ENCODE results near the gene WDR54.
"Not testable (repeated sequence)": the region's sequence is repeated elsewhere in the genome, so short reads cannot be mapped to it uniquely, and the experiment has no call there.

WDR54 gene

DNA sequence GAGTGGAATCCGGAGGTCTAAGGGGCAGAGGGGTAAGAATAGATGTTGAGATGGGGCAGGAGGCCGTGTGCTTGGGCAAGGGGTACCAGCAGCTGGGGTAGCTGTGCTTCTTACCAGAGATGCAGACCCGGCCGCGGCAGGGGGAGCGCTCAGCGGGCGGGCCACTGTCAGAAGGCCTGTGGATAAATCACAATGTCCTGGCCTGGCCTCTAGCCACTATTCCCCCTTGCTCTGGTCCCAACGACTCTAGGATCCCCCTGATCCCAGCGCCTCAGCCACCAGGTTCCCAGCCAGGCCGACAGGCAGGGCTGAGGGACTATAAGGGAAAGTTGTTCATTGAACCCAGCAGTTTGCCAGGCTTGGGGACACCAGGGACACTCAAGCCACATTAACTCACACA lies 9.0 kb downstream of the WDR54 start:
- no peak for DNase-seq

DNA sequence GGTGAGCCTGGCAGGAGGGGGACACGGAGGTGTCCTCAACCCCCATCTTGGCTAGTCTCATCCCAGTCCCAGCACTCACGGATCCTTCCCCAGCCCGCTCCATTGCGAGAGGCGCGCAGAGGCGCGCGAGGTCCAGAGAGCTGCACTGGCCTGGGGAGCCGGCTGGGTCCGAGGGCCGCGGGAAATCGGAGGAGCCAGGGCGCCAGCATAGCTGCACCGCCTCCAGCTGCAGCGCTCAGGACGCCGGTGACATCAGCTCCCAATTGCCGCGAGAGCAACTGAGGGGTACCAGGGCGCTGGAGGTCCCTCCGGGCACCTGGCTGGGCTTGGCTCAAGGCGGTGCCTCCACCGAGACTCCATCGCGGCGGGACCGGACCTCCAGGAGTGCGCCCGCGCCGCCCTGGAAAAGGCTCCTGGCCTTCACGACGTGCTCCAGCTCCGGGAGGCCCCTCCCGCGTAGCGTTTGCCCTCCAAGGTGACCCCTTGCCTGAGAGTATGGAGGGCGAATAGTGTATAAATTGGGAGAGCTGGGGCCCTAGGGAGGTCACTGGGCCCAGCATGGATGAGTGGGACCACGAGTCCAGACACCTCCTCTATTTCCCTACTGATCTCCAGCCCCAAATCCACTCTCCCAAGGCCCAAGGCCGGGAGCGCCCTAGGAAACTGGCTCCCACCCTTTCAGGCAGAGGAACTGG lies 14.7 kb downstream of the WDR54 start:
- DNase-seq, result no peak

DNA sequence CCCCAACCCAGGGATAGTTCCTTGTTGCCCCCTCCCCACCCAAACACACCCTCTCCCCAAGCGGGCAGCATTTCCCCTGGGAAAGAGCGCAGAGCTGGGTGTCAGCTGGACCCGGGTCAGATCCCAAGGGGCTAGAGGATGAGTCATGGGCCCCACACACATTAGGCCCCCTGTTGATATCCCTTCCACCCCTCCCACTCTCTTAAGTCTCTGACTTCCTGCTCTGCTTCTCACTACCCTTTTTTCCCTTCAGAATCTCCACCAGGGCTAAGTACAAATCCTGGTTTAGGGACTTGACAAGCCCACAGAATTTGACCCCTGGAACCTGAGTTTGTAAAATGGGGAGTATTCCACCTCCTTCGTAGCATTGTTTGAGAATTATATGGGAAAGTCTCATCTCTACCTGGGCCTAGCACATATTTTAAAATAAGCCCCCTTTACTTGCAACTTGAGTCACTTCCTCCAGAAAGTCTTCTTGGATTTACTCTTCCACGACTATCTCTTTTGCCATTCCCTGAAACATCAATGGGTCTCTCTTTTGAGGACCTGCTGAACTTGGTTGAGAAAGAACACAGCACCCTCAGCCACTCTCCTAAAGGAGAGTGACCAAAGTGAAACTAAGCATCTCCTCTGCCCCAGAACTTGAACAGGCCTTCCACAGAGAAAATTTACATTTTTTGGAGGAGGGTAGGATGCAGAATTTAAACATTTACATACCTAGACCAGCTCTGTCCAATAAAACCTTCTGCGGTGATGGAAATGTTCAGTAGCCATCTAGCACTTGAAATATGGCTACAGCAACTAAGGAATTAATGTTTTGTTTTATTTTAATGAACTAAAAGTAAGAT lies 15.5 kb downstream of the WDR54 start:
- DNase-seq, result no peak

DNA sequence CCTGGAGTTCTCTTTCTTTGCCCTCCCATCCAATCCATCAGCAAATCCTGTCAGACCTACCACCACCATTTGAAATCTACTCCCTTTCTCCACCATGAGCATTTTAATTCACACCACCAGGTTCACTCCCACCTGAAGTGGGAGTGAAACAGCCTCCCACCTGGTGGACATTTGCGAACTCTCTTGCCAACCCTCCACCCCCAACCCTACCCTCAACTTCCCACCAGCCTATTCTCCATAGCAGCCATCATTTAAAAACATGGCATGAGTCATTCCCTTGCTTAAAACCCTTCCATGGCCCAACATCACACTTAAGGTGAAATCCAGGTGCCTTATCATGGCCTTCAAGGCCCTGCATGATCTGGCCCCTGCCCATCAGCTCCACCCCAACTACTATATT lies 16.7 kb downstream of the WDR54 start:
- no peak for DNase-seq

DNA sequence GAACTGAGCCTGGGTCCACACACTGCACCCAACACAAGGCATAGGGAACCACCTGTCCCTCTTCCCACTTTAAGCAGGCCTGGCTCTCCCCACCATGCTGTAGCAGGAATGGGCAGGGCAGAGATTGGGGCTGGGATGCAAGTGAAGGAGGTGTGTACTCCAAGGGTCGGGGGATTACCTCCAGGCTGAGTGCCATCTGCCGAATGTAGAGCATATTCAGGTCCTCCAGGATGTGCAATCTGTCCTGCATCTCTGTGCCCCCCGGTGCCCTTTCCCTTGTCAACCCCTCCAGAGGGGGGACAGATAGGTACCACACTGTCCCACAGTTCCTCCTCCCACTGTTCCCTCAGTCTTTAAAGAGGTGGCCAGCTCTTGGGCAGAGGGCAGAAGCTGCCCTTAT lies 17.8 kb downstream of the WDR54 start:
- no peak for DNase-seq

DNA sequence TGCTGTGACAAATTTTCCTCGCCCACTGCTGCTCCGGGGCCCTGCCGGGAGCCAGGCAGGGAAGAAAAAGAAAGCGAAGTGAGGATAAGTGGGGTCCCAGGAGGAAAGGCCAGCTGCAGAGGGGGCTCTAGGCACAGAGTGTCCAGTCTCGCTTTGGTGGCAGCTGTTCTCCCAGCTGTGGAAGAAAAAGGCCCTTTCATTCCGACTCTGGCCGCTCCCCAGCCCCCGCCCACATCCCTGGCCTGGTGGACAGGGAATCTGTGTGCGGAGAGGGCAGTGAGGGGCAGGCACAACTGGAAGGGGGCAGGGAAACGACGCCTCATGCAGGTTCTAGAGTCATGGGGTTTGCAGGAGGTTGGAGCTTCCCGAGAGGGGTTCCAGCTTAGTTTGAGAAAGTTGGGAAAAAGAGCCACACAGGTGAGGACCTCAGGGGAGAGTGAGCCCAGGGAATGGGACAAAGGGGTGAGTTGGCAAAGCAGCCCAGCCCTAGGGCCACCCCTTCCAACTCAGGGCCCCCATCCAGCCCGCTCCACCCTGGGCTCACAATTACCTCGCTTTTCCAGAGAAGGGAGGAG lies 18.4 kb downstream of the WDR54 start:
- peak in 1 of 2 experiments; percentile 45 for DNase-seq

DNA sequence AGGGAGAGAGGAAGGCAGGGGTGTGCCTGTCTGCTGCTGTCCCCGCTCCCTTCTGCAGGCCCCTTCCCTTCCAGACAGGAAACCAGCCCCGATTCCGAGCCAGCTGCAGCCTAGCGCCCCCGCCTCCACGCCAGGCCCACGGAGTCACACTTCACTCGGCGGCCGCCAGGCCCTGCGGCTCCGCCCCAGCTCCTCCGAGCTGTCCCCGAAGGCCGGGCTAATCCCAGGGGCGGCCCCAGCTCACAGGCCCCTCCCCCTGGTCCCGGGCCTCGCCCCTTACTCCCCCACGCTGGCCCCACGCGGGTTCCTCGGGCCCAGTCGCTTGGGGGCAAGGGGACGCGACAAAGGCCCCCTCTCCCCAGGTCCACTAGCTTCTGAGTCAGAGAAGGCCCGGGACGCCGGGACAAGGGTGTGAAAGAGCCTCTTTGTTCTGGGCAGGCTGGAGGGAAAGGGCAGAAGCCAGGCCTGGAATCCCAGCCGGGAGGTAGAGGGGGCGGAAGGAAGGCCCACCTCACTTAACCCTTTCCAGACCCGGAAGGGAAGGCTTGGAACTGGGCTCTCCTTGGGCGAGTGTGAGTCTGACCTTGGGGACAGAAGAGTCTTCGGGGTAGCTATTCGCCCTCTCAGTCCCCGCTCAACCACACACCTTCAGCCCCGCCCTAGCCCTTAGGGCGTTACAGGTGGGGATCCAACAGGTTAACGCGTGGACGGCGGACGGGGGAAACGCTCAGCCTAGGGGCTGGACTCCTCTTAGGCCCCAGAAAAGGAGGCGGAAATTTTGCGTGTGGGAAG lies 19.0 kb downstream of the WDR54 start:
- peak; percentile 78 to 92 for DNase-seq

DNA sequence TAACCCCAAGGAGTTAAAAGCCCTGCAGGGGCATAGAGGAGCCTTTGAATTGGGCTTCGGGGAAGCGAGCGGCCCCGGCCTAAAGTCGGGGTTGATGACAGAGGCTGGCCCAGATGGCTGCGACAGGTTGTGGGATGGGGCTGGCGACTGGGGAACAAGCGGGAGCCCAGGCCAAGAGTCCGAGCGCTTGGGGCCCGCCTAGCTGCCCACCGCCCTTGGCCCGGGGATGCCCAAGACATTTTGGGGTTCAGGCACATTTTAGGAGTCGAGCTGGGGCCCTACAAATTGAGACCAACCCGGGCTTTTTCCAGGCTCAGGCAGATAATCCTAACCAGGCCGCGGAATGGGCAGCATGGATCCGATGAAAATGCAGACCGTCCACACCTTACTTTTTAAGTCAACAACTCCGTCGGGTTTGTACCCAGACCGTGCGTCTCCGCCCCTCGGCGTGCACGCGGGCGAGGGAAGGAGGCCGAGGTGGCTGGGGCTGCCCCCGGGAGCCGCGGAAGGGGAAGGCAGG lies 19.7 kb downstream of the WDR54 start:
- no peak for DNase-seq

DNA sequence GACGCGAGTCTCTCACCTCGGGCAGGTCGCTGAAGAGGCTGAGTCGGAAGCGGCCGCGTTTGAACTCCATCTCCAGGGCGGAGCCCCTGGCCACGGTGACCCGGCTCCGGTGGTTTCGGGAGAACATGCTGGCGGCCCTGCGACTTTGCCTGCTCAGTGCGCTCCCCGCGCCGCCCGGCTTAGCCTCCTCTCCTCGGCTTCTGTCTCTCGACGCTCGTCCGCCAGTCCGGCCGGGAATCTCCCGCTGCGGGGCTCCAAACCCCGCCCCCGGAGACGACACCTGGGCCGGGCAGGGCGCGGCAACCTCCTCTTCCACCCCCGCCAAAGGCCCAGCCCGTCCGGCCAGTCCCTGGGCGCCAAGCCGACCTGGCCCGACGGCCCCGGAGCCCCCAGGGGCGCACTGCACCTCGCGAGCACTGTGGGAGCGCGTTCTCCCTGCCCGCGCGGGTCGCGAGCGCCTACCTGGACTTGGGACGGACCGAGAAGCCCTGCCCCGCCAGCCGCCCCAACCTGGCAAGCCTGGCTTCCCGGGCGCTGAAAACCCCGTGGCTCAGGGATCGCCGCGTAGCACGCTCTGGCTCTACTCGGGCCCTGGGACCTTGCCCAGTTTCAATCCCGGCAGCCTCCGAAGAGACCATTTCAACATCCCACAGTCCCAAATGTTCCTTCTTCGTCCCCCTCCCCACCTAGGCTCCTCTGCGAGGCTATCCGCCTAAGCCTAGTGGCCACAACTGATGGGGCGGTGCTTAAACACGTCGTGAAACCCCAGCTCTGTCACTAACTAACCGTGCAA lies 20.4 kb downstream of the WDR54 start, which contains the start of gene RTKN:
Gene RTKN (minus strand): TSS at position 248 of the 793 bp plus-strand sequence. CDS start 121 bp downstream, at position 127.
- DNase-seq, result peak; percentile 56 to 90

DNA sequence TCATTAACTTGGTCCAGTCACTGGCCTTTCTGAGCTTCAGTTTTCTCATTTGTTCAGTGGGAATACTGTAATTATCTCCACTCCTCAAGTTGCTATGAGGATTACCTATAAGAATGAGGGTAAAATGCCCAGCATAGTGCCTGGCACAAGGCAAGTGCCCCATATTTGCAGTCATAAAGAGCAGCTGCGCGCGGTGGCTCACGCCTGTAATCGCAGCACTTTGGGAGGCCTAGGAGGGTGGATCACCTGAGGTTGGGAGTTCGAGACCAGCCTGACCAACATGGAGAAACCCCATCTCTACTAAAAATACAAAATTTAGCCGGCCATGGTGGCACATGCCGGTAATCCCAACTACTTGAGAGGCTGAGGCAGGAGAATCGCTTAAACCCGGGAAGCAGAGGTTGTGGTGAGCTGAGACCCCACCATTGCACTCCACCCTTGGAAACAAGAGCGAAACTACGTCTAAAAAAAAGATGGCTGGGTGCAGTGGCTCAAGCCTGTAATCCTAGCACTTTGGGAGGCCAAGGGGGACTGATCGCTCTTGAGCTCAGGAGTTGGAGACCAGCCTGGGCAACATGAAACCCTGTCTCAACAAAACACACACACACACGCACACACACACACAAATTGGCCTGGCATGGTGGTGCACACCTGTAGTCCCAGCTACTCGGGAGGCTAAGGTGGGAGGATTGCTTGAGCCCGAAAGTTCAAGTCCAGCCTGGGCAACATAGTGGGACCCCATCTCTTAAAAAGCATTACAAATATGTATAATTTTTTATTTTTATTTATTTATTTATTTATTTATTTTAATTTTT lies 21.2 kb downstream of the WDR54 start:
- DNase-seq, result not testable (repeated sequence)

DNA sequence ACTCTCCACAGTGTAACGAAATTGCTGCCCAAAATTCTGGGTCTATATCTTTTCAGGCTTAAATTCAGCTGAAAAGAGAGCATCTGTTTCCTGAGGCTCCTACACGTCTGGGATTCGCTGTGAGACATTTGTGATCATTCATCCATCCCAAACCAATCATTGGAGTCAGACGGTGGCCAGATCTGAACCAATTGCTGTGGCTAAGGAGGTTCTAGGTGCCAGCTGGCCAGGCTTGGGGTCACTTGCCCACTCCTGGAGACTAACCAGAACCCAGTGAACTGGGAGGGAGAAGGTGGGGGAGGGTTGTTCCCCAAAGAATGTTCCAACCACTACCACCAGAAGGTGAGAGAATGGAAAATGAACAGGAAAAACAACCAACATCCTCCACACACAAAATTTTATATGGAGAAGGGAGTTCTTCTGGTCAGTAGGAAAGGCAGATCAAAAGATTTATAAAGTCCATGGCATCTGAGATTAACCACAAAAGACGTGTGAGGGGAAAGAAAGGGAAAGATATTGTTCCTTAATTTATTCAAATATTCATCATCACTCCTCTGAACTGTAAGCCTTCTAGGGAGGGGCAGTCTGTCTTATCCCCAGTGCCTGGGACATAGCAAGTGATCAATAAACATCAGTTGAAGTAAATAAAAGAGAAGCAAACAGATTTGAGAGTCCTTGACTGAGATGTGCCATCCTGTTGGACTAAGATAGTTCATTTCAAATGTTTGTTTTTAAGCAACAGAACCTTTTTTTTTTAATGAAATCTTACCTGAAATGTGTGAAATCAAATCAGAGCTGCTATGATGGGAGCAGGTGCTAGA lies 23.2 kb downstream of the WDR54 start:
- no peak for DNase-seq

DNA sequence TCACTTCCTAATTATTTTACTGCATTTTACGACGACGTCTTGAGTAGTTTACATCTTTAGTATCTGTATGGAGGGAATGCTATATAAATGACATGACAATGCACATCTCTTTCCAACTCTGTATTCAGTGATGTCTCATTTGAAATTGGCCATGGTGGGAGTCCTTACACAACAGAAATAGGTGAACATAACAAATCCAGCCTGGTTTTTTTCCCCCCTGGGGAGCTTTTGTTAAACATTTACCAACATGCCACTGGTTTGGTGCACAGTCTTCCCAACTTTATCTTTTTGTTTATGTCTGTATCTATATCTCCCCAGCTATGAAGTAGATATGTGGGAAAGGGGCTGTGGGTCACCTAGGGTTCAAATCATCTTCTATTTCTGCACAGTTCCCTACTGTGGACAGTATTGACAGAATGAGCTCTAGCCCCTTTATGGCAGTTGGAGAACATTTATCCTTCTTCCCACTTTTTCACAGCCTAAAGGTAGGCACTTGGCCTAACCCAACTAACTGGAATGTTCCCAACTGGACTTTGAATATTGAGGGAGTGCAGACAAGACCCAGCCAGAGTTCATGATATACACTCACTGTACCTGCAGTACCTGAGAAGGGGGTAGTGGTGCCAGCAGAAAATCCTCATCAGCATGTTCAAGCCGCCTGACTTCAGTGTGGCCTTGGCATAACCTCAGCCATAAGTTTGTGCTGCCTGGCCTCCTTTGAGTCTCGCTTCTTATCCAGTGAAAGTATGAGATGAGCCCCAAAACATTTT lies 25.9 kb downstream of the WDR54 start:
- no peak for DNase-seq

DNA sequence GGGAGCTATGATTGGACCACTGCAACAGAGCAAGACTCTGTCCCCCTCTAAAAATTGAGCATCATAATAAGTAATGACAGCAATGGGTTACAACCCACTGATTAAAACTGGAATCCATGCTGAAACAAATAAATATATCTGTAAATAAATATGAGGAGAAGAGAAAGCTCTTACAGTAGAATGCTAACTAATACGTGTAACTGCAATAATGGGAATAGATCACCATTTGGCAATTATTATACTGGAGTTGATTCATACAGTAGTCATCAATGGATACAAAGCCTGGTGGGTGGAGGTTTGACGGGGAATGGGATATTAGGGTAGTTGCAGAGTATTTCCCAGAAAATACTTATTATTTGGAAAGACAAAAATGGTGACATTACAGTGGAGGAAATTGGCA lies 27.2 kb downstream of the WDR54 start:
- no peak for DNase-seq

DNA sequence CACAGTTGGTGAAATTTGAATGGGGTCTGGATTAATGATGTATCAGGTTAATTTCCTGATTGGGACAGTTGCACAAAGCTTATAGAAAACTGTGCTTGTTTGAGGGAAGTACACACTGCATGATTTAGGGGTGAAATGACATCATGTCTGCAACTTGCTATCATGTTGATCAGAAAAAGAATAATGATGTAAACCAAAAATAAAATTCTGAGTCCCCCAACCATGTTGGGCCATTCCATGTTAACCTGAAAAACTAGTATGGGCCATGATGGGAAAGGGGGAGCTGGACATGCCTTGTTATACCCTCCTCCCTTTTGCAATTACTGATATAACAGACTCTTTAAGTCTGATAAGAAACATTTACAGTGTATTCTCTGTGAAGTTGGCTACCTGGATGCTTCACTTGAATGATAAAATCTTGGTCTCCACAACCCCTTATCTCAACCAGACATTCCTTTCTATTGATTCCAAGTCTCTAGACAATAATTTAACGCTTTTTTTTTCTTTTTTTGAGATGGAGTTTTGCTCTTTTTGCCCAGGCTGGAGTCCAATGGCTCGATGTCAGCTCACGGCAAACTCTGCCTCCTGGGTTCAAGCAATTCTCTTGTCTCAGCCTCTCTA lies 29.1 kb downstream of the WDR54 start:
- DNase-seq, result no peak

DNA sequence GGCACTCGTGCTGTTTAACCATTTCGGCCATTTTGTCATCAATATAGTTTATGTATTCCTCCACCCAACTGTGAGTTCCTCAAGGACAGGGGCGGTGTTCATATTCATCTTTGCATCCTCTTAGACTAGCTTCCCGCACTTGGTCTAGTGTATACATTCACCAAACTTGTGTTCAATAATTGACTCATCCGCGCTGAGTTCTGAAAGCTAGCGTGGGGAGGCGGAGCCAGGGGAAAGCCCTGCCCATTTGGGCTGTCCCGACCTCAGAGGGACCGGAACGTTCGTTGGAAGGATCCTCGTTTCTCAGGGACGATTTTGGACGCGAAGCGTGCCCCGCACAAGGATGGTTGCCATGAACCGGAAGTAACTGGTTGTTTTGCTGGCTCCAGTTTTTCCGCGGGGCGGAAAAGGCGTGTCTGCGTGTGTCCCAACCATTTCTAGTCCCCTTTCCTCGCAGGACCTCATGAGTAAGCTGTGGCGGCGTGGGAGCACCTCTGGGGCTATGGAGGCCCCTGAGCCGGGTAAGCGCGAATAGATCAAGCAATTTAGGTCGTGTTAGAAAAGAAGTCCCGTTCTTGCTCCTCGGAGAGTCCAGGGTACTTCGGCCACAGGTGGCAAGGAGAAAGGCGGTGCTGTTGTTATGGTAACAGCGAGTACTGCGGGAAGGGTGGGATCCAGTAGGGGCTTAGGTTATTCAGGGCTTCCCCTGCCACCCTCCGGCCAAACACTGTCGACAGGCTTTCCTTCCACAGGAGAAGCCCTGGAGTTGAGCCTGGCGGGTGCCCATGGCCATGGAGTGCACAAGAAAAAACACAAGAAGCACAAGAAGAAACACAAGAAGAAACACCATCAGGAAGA lies 33.4 kb downstream of the WDR54 start, which contains the start of gene INO80B:
Gene INO80B (plus strand): TSS at position 434 of the 858 bp plus-strand sequence. CDS start 30 bp downstream, at position 464.
- DNase-seq, result peak; percentile 92 to 97

DNA sequence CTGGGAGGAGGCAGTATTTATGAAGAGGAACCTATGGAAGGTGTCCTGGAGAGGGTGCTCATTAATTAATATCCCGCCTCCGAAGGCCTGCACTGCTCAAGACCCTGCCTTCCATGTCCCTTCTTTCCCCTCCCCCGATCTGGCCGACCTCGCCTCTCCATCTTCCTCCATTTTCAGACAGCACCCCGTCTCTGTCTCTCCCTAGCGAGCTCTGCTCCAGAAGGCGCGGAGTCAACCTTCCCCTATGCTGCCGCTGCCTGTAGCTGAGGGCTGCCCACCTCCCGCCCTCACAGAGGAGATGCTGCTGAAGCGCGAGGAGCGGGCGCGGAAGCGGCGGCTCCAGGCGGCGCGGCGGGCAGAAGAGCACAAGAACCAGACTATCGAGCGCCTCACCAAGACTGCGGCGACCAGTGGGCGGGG lies 35.6 kb downstream of the WDR54 start:
- peak; percentile 56 to 84 for DNase-seq

DNA sequence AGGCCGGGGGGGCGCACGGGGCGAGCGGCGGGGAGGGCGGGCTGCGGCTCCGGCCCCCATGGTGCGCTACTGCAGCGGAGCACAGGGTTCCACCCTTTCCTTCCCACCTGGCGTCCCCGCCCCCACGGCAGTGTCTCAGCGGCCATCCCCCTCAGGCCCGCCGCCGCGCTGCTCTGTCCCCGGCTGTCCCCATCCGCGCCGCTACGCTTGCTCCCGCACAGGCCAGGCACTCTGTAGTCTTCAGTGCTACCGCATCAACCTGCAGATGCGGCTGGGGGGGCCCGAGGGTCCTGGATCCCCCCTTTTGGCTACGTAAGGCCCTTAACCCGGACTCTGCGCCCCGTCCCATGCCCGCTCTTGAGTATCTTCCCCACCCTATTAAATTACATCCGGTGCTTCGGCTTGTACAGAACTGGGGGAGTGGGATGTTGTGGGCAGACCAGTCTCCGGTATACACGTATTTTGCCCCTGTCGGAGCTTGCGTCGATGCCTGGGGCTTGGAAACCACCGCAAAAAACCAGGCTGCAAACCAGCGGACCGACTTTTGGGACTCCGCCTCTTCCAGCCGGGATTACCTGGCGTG lies 36.1 kb downstream of the WDR54 start:
- peak; percentile 56 to 84 for DNase-seq

All from NCI-H526 (cell line).